Stimulated activated CD8-positive, alpha-beta memory T cell treated with anti-CD3 and anti-CD28 coated beads, Interleukin-7, amount 100 ng/mL, for 48 hours (primary cell): Measurements from ENCODE around the gene PIK3R1.
"Not testable (repeated sequence)": the region's sequence is repeated elsewhere in the genome, so short reads cannot be mapped to it uniquely, and the experiment has no call there.

Experiments
- DNase-seq, 2 donors: peaks; one replicate each; pipeline ENCODE4 v3.0.0-alpha.2; 2020; ENCODE audit warnings: low read depth in 1 of 2; ENCODE audit errors: extremely low read depth in 1 of 2

The PIK3R1 gene

GRCh38 chr5:68225188-68225910, 9.8 kb downstream of the PIK3R1 start:
- DNase-seq, result no peak

- DNase-seq, result no peak
These were observed 10.5 kb downstream of the PIK3R1 start for GRCh38 chr5:68225911-68226545.

GRCh38 chr5:68226546-68227073, 11.1 kb downstream of the PIK3R1 start:
- DNase-seq, result no peak

- no peak for DNase-seq
These were observed 12.1 kb downstream of the PIK3R1 start for GRCh38 chr5:68227532-68228160.

GRCh38 chr5:68229416-68229815, 13.9 kb downstream of the PIK3R1 start:
- no peak for DNase-seq

GRCh38 chr5:68230285-68230684, 14.7 kb downstream of the PIK3R1 start:
- no peak for DNase-seq

GRCh38 chr5:68231414-68232076, 16.0 kb downstream of the PIK3R1 start:
- DNase-seq, result no peak

- no peak for DNase-seq
These were observed 16.7 kb downstream of the PIK3R1 start for GRCh38 chr5:68232277-68232676.

GRCh38 chr5:68233075-68233474, 17.5 kb downstream of the PIK3R1 start:
- no peak for DNase-seq

GRCh38 chr5:68235229-68235628, 19.7 kb downstream of the PIK3R1 start:
- DNase-seq, result not testable (repeated sequence)

GRCh38 chr5:68237715-68238114, 22.2 kb downstream of the PIK3R1 start:
- no peak for DNase-seq

- DNase-seq, result peak; percentile 52 to 83
These were observed 23.9 kb downstream of the PIK3R1 start for GRCh38 chr5:68239487-68239886.

- no peak for DNase-seq
These were observed 24.6 kb downstream of the PIK3R1 start for GRCh38 chr5:68240202-68240601.

GRCh38 chr5:68240771-68241170, 25.2 kb downstream of the PIK3R1 start:
- DNase-seq, result no peak

GRCh38 chr5:68242743-68243142, 27.2 kb downstream of the PIK3R1 start:
- no peak for DNase-seq

- no peak for DNase-seq
These were observed 27.7 kb downstream of the PIK3R1 start for GRCh38 chr5:68243251-68243650.

- DNase-seq, result no peak
These were observed 28.1 kb downstream of the PIK3R1 start for GRCh38 chr5:68243681-68244080.

GRCh38 chr5:68245319-68245718, 29.8 kb downstream of the PIK3R1 start:
- no peak for DNase-seq

GRCh38 chr5:68246802-68247201, 31.2 kb downstream of the PIK3R1 start:
- DNase-seq, result no peak

- no peak for DNase-seq
These were observed 32.1 kb downstream of the PIK3R1 start for GRCh38 chr5:68247627-68248026.

- DNase-seq, result no peak
These were observed 33.3 kb downstream of the PIK3R1 start for GRCh38 chr5:68248896-68249295.
